ENCODE data around the gene PTPN2. TPM values are rescaled to one million over a fixed set of nuclear protein-coding genes. Genes with fewer than 3 reads are reported as not detected.

The PTPN2 gene
- polyA plus RNA-seq, 2 of the 4 experiments (the other 2 are of a cell fraction), result 23.0 to 32.4 TPM

- TF ChIP-seq CBX8 (IDR thresholded peaks at IDR 0.05) (no peak), FOSL2 (IDR thresholded peaks at IDR 0.05) (no peak), FOSL2 (CRISPR knock-in tag; IDR thresholded peaks at IDR 0.05) (no peak), CBX2 (IDR thresholded peaks at IDR 0.05; ENCODE audit: borderline replicate concordance, low read depth) (no peak), SMC3 (IDR thresholded peaks at IDR 0.05) (no peak), HEYL (CRISPR knock-in tag; IDR thresholded peaks at IDR 0.05) (no peak), HDAC2 (IDR thresholded peaks at IDR 0.05) (no peak), FOXS1 (CRISPR knock-in tag; IDR thresholded peaks at IDR 0.05) (no peak), EHF (CRISPR knock-in tag; IDR thresholded peaks at IDR 0.05) (no peak)
- Histone ChIP-seq H3K9me3 (no peaks in the 10 kb centered on the region), H3K4me2 (no peak overlapping the region), H3K27ac (no peak overlapping the region), H3K4me3 (no peak overlapping the region), H3K4me1 (0 out of 3 replicates have a peak, but pooled peaks cover 4% of the 10 kb centered on the region)
- no peak for FAIRE-seq
- no peak for ATAC-seq
- ChIA-PET POLR2A (no interaction called here), CTCF (no interaction called here)
- WGBS (ENCODE audit: missing lambda C conversion rate), result 84% methylated on average over 3 of the region's 3 CpGs
- DNase-seq (ENCODE audit: low read depth in 1 of 2, low spot score in 1 of 2), result no peak
Measured at GRCh38 chr18:12851716-12852115, 32.3 kb downstream of the PTPN2 start.

DNA sequence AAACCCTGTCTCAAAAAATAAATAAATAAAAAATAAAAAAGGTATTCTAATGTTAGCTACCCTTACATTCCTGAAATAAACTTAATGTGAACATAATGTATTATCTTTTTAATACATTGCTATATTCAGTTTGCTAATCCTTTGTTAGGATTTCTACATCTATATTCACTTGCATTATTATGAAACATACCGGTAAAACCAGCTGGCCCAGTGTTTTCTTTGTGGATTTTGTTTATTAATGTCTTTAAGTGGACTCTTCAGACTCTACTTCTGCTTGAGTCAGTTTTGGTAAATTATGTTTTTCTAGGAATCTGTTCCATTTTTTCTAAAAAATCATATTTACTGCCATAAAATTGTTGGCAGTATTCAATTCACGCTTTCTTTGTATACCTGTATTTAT, 34.5 kb downstream of the PTPN2 start:
- no peak for DNase-seq (ENCODE audit: low read depth in 1 of 2, low spot score in 1 of 2)
- ChIA-PET POLR2A (interaction anchor here (0.7 kb wide), 2 partner anchors 12 to 34 kb away, joined by 3 to 4 read pairs; partner anchors contain the start of gene PTPN2), CTCF (interaction anchor here (1.8 kb wide), 1 partner anchor 85 kb away, joined by 5 read pairs; no protein-coding TSS in a partner anchor)
- TF ChIP-seq KDM5A (IDR thresholded peaks at IDR 0.05), result no peak
- no peak for TF ChIP-seq GATA3 (IDR thresholded peaks at IDR 0.05; ENCODE audit: borderline replicate concordance)
- Histone ChIP-seq H3K4me1 (0 out of 3 replicates have a peak, but pooled peaks cover 4% of the 10 kb centered on the region), H3K4me3 (no peak overlapping the region), H3K27ac (no peak overlapping the region), H3K9me3 (no peaks in the 10 kb centered on the region), H3K4me2 (no peak overlapping the region)
- no peak for FAIRE-seq
- WGBS (ENCODE audit: missing lambda C conversion rate), result 95% methylated on average over 2 of the region's 2 CpGs
- ATAC-seq, result no peak

DNA sequence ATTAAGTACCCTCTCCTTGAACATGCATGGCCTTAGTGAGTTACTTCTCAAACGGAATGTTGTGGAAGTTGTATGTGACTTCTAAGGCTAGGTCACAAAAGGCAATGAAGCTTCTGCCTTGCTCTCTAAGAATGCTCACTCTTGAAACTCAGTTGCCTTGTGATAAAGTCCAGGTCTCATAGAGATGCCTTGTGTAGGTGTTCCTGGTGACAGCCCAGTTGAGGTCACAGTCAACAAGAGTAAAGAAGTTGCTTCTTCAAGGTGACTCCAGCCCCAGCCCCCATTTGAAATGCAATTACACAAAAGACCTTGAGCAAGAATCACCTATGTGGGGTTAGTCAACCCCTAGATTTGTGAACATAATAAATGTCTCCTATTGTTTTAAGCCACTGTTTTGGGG, 35.6 kb downstream of the PTPN2 start:
- H3K4me2 ChIP-seq, result no peak overlapping the region
- ATAC-seq, result no peak
- DNase-seq (ENCODE audit: low read depth in 1 of 2, low spot score in 1 of 2), result no peak
- ChIA-PET POLR2A (no interaction called here), CTCF (interaction anchor here (1.8 kb wide), 1 partner anchor 86 kb away, joined by 5 read pairs; no protein-coding TSS in a partner anchor)
- FAIRE-seq, result no peak
- no peak for TF ChIP-seq FOSB (CRISPR knock-in tag; IDR thresholded peaks at IDR 0.05)
- no peak for TF ChIP-seq E2F6 (IDR thresholded peaks at IDR 0.05; ENCODE audit: borderline replicate concordance, low read depth)
- no peak for TF ChIP-seq ZC3H11A (IDR thresholded peaks at IDR 0.05)
- TF ChIP-seq USF2 (IDR thresholded peaks at IDR 0.05), result no peak
- TF ChIP-seq NFE2L2 (conservative IDR thresholded peaks at IDR 0.05; ENCODE audit: low read length), result no peak
- no peak for TF ChIP-seq MAFK (IDR thresholded peaks at IDR 0.05; ENCODE audit: partially characterized antibody)
- TF ChIP-seq, protein P1, sequence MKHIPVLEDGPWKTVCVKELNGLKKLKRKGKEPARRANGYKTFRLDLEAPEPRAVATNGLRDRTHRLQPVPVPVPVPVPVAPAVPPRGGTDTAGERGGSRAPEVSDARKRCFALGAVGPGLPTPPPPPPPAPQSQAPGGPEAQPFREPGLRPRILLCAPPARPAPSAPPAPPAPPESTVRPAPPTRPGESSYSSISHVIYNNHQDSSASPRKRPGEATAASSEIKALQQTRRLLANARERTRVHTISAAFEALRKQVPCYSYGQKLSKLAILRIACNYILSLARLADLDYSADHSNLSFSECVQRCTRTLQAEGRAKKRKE (CRISPR knock-in tag; IDR thresholded peaks at IDR 0.05; ENCODE audit: low read depth), result no peak
- no peak for TF ChIP-seq EHF (CRISPR knock-in tag; IDR thresholded peaks at IDR 0.05)
- TF ChIP-seq HES2 (IDR thresholded peaks at IDR 0.05), result no peak
- TF ChIP-seq FOXS1 (CRISPR knock-in tag; IDR thresholded peaks at IDR 0.05), result no peak
- TF ChIP-seq, protein P2, sequence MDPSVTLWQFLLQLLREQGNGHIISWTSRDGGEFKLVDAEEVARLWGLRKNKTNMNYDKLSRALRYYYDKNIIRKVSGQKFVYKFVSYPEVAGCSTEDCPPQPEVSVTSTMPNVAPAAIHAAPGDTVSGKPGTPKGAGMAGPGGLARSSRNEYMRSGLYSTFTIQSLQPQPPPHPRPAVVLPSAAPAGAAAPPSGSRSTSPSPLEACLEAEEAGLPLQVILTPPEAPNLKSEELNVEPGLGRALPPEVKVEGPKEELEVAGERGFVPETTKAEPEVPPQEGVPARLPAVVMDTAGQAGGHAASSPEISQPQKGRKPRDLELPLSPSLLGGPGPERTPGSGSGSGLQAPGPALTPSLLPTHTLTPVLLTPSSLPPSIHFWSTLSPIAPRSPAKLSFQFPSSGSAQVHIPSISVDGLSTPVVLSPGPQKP (IDR thresholded peaks at IDR 0.05; ENCODE audit: low read depth, low read length), result no peak
- no peak for TF ChIP-seq HOXB13 (CRISPR knock-in tag; IDR thresholded peaks at IDR 0.05; ENCODE audit: low read depth)
- TF ChIP-seq SREBF2 (IDR thresholded peaks at IDR 0.05), result no peak
- no peak for TF ChIP-seq KDM1A (IDR thresholded peaks at IDR 0.05; ENCODE audit: low read depth)
- H3K4me3 ChIP-seq, result no peak overlapping the region
- 55% methylated on average over 1 of the region's 1 CpG for WGBS (ENCODE audit: missing lambda C conversion rate)
- 0 out of 3 replicates have a peak, but pooled peaks cover 4% of the 10 kb centered on the region for H3K4me1 ChIP-seq
- H3K9me3 ChIP-seq, result no peaks in the 10 kb centered on the region
- H3K27ac ChIP-seq, result no peak overlapping the region
